ENCODE measurements around the gene MAPKAP1.

The MAPKAP1 gene

DNA sequence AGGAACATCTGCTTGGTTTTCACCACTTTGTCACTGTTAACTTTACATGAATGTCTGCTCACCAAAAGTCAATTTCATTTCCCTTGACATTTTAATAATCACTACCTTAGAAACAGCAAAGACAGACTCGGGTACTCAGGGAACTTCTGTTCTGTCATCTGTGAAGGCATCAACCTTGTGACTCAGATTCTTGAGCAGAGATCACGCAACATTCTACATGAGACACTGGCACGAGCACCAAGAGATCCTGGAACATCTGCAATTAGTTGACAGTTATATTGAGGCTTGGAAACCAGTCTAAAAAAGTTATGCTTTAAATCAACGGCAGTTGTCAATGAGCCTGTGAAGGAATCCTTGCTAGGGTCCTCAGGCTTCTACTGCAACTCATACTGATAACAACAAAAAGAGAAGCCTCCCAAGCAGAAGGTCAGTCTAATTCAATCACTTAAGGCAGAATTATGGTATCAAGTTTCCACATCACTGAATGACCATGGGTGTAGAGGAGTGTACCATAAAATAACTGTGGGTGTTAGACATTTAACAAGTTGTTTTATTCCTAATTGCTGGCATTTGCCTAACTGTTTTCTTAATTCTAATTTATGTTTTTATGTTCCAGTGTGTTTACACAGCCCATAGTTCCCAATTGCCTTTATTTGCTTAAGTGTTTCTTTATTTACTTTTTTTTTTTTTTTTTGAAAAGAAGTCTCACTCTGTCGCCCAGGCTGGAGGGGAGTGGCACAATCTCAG lies 36.8 kb upstream of the MAPKAP1 start:
- Histone ChIP-seq H3K9me3 (ENCODE audit: insufficient read depth, low read depth, low read length) (no peaks in the 10 kb centered on the region), H3K4me3 (ENCODE audit: low read depth, low read length) (no peak overlapping the region), H2AFZ (ENCODE audit: insufficient read depth, low read length, poor library complexity) (no peak overlapping the region), H3K9ac (ENCODE audit: low read length) (no peak overlapping the region), H3K4me2 (ENCODE audit: low read length) (no peak overlapping the region), H4K91ac (ENCODE audit: low read depth, low read length) (no peak overlapping the region), H4K8ac (ENCODE audit: low read depth, low read length) (no peak overlapping the region), H3K79me1 (ENCODE audit: low read length) (peaks cover 15% of the 10 kb centered on the region), H2BK120ac (ENCODE audit: insufficient read depth, low read length, poor library complexity) (no peak overlapping the region), H3K27me3 (ENCODE audit: insufficient read depth, low read length) (no peaks in the 10 kb centered on the region), H3K14ac (ENCODE audit: low read length) (no peak overlapping the region), H3K36me3 (ENCODE audit: control insufficient read depth in 1 of 2, insufficient read depth in 2 of 2, low read length in 2 of 2) (no peaks in the 10 kb centered on the region), H2BK5ac (ENCODE audit: low read depth, low read length, poor library complexity) (no peak overlapping the region), H2BK12ac (ENCODE audit: low read length) (no peak overlapping the region), H3K4me1 (ENCODE audit: control insufficient read depth in 1 of 2, insufficient read depth in 2 of 2, low read length in 2 of 2) (peaks cover 2 to 4% of the 10 kb centered on the region in 2 experiments), H2AK5ac (ENCODE audit: low read length) (no peak overlapping the region), H3K27ac (ENCODE audit: low read depth, low read length) (no peak overlapping the region), H3K79me2 (ENCODE audit: control insufficient read depth, insufficient read depth, low read length, poor library complexity) (peaks cover 8% of the 10 kb centered on the region), H3K23ac (ENCODE audit: low read length) (no peak overlapping the region), H4K12ac (ENCODE audit: low read depth, low read length) (no peak overlapping the region), H3K18ac (ENCODE audit: low read length) (no peak overlapping the region), H3K4ac (ENCODE audit: low read depth, low read length) (no peak overlapping the region)
- no CpG with 5 or more reads among the region's 5 CpGs for WGBS (ENCODE audit: extremely low coverage, insufficient coverage, insufficient read length)
- DNase-seq = no peak

- Histone ChIP-seq H2AK5ac (ENCODE audit: low read length) (no peak overlapping the region), H3K4ac (ENCODE audit: low read depth, low read length) (no peak overlapping the region), H3K4me1 (ENCODE audit: control insufficient read depth in 1 of 2, insufficient read depth in 2 of 2, low read length in 2 of 2) (peaks cover 0 to 4% of the 10 kb centered on the region in 2 experiments), H3K9me3 (ENCODE audit: insufficient read depth, low read depth, low read length) (no peaks in the 10 kb centered on the region), H4K91ac (ENCODE audit: low read depth, low read length) (no peak overlapping the region), H3K27me3 (ENCODE audit: insufficient read depth, low read length) (no peaks in the 10 kb centered on the region), H3K18ac (ENCODE audit: low read length) (no peak overlapping the region), H3K4me2 (ENCODE audit: low read length) (no peak overlapping the region), H3K9ac (ENCODE audit: low read length) (no peak overlapping the region), H2BK5ac (ENCODE audit: low read depth, low read length, poor library complexity) (no peak overlapping the region), H3K79me1 (ENCODE audit: low read length) (peaks cover 6% of the 10 kb centered on the region), H2BK120ac (ENCODE audit: insufficient read depth, low read length, poor library complexity) (no peak overlapping the region), H2AFZ (ENCODE audit: insufficient read depth, low read length, poor library complexity) (no peak overlapping the region), H4K8ac (ENCODE audit: low read depth, low read length) (no peak overlapping the region), H4K12ac (ENCODE audit: low read depth, low read length) (no peak overlapping the region), H2BK12ac (ENCODE audit: low read length) (no peak overlapping the region), H3K4me3 (ENCODE audit: low read depth, low read length) (no peak overlapping the region), H3K27ac (ENCODE audit: low read depth, low read length) (no peak overlapping the region), H3K79me2 (ENCODE audit: control insufficient read depth, insufficient read depth, low read length, poor library complexity) (peaks cover 3% of the 10 kb centered on the region), H3K14ac (ENCODE audit: low read length) (no peak overlapping the region), H3K36me3 (ENCODE audit: control insufficient read depth in 1 of 2, insufficient read depth in 2 of 2, low read length in 2 of 2) (no peaks in the 10 kb centered on the region), H3K23ac (ENCODE audit: low read length) (no peak overlapping the region)
- no CpG with 5 or more reads among the region's 3 CpGs for WGBS (ENCODE audit: extremely low coverage, insufficient coverage, insufficient read length)
- DNase-seq = no peak
Observed at GRCh38 chr9:125742657-125743056, 35.6 kb upstream of the MAPKAP1 start.

DNA sequence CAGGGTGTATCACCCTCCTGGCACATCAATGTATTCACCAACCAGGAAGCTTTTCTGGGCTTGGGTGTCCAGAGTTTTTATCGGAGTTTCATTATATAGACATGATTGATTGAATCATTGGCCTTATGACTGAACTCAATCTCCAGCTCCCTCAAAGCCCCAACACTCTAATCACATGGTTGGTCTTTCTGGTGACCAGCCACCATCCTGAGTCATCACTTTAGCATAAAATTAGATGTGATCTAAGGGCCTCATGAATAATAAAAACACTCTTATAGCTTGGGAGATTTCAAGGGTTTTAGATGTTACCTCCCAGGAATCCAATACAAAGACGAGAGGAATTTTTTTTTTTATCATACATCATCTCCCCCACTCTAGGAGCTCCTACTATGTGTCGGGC lies 32.4 kb upstream of the MAPKAP1 start:
- H3K4me1 ChIP-seq (ENCODE audit: control insufficient read depth in 1 of 2, insufficient read depth in 2 of 2, low read length in 2 of 2) = no peaks in the 10 kb centered on the region
- H2AK5ac ChIP-seq (ENCODE audit: low read length) = no peak overlapping the region
- no peaks in the 10 kb centered on the region for H3K79me2 ChIP-seq (ENCODE audit: control insufficient read depth, insufficient read depth, low read length, poor library complexity)
- no peaks in the 10 kb centered on the region for H3K27me3 ChIP-seq (ENCODE audit: insufficient read depth, low read length)
- H3K27ac ChIP-seq (ENCODE audit: low read depth, low read length) = no peak overlapping the region
- H3K23ac ChIP-seq (ENCODE audit: low read length) = no peak overlapping the region
- no peak overlapping the region for H2AFZ ChIP-seq (ENCODE audit: insufficient read depth, low read length, poor library complexity)
- H3K9ac ChIP-seq (ENCODE audit: low read length) = no peak overlapping the region
- no peak overlapping the region for H3K4me3 ChIP-seq (ENCODE audit: low read depth, low read length)
- H3K4me2 ChIP-seq (ENCODE audit: low read length) = no peak overlapping the region
- WGBS (ENCODE audit: extremely low coverage, insufficient coverage, insufficient read length) = no CpG with 5 or more reads among the region's 3 CpGs
- H3K18ac ChIP-seq (ENCODE audit: low read length) = no peak overlapping the region
- no peaks in the 10 kb centered on the region for H3K79me1 ChIP-seq (ENCODE audit: low read length)
- no peaks in the 10 kb centered on the region for H3K9me3 ChIP-seq (ENCODE audit: insufficient read depth, low read depth, low read length)
- no peak overlapping the region for H4K12ac ChIP-seq (ENCODE audit: low read depth, low read length)
- no peak overlapping the region for H2BK12ac ChIP-seq (ENCODE audit: low read length)
- H3K14ac ChIP-seq (ENCODE audit: low read length) = no peak overlapping the region
- no peak overlapping the region for H2BK5ac ChIP-seq (ENCODE audit: low read depth, low read length, poor library complexity)
- no peak for DNase-seq
- H2BK120ac ChIP-seq (ENCODE audit: insufficient read depth, low read length, poor library complexity) = no peak overlapping the region
- no peaks in the 10 kb centered on the region for H3K36me3 ChIP-seq (ENCODE audit: control insufficient read depth in 1 of 2, insufficient read depth in 2 of 2, low read length in 2 of 2)
- no peak overlapping the region for H4K8ac ChIP-seq (ENCODE audit: low read depth, low read length)
- no peak overlapping the region for H3K4ac ChIP-seq (ENCODE audit: low read depth, low read length)
- H4K91ac ChIP-seq (ENCODE audit: low read depth, low read length) = no peak overlapping the region

- no peak overlapping the region for H3K4me2 ChIP-seq (ENCODE audit: low read length)
- H2AFZ ChIP-seq (ENCODE audit: insufficient read depth, low read length, poor library complexity) = no peak overlapping the region
- no peak overlapping the region for H3K18ac ChIP-seq (ENCODE audit: low read length)
- H3K27ac ChIP-seq (ENCODE audit: low read depth, low read length) = no peak overlapping the region
- no peaks in the 10 kb centered on the region for H3K79me1 ChIP-seq (ENCODE audit: low read length)
- no peaks in the 10 kb centered on the region for H3K36me3 ChIP-seq (ENCODE audit: control insufficient read depth in 1 of 2, insufficient read depth in 2 of 2, low read length in 2 of 2)
- no peak overlapping the region for H4K12ac ChIP-seq (ENCODE audit: low read depth, low read length)
- no peak overlapping the region for H2AK5ac ChIP-seq (ENCODE audit: low read length)
- H4K8ac ChIP-seq (ENCODE audit: low read depth, low read length) = no peak overlapping the region
- no peak for DNase-seq
- H3K4me1 ChIP-seq (ENCODE audit: control insufficient read depth in 1 of 2, insufficient read depth in 2 of 2, low read length in 2 of 2) = peaks cover 3 to 4% of the 10 kb centered on the region in 2 experiments
- no peaks in the 10 kb centered on the region for H3K79me2 ChIP-seq (ENCODE audit: control insufficient read depth, insufficient read depth, low read length, poor library complexity)
- H3K14ac ChIP-seq (ENCODE audit: low read length) = no peak overlapping the region
- H4K91ac ChIP-seq (ENCODE audit: low read depth, low read length) = no peak overlapping the region
- H3K9me3 ChIP-seq (ENCODE audit: insufficient read depth, low read depth, low read length) = no peaks in the 10 kb centered on the region
- H3K4ac ChIP-seq (ENCODE audit: low read depth, low read length) = no peak overlapping the region
- no peak overlapping the region for H3K4me3 ChIP-seq (ENCODE audit: low read depth, low read length)
- no peak overlapping the region for H3K9ac ChIP-seq (ENCODE audit: low read length)
- H3K27me3 ChIP-seq (ENCODE audit: insufficient read depth, low read length) = no peaks in the 10 kb centered on the region
- no peak overlapping the region for H2BK12ac ChIP-seq (ENCODE audit: low read length)
- WGBS (ENCODE audit: extremely low coverage, insufficient coverage, insufficient read length) = no CpG with 5 or more reads among the region's 2 CpGs
- H2BK120ac ChIP-seq (ENCODE audit: insufficient read depth, low read length, poor library complexity) = no peak overlapping the region
- H3K23ac ChIP-seq (ENCODE audit: low read length) = no peak overlapping the region
- no peak overlapping the region for H2BK5ac ChIP-seq (ENCODE audit: low read depth, low read length, poor library complexity)
Observed at GRCh38 chr9:125732562-125732961, 25.6 kb upstream of the MAPKAP1 start.

All from trophoblast cell (in vitro differentiated cells and primary cell).